ENCODE results near the gene SLC35D1.
"Not testable (repeated sequence)": the region's sequence is repeated elsewhere in the genome, so short reads cannot be mapped to it uniquely, and the experiment has no call there.

SLC35D1 gene

DNA sequence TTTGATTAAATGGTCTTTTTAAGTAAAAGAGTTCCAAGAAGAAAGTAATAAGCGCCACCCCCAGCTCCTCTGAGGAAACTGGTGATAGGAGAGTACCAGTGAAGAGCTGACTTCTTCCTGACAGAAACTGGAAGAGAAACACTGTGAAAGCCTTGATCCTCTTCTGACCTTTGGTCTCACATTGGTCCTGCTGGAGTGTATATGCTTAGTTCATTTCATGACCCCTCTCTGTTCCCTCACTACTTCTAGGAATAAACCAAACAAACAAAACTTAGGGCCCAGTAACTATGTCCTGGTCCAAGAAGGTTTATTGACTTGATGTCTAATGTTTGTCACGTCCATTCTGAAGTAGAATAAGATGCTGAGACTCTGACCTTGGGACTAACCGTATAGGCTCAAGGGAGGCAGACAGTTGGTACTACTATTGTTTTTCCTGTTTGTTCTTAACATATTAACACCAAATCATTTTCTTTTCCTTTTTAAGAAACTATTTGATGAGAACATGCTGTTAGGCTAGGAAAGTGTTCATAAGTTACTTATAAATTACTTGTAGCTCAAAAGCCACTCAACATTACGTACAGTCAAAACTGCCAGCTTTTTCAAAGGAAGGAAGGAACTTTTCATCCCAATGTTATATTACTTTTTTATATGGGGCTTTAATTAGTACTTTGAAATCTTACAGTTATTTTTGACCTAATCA lies 71.2 kb downstream of the SLC35D1 start:
- DNase-seq: no peak

DNA sequence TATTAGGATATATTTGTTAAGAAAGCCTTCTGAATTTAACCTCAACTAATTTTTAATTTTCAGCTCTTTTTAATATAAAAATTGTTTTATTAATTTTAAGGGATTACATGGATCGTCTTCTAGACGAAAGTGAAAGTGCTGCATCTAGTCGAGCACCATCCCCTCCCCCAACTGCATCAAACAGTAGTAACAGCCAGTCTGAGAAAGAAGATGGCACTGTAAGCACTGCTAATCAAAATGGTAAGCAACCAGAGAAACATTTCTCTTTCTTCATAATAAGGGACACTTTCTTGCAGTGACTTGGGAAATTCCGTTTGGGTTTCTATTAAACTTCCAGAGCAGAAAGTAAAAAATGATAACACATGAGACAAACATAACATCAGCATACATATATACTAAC lies 72.3 kb downstream of the SLC35D1 start:
- peak; percentile 74 for DNase-seq

GRCh38 chr1:66980745-66981367 lies 73.1 kb downstream of the SLC35D1 start:
- no peak for DNase-seq

DNA sequence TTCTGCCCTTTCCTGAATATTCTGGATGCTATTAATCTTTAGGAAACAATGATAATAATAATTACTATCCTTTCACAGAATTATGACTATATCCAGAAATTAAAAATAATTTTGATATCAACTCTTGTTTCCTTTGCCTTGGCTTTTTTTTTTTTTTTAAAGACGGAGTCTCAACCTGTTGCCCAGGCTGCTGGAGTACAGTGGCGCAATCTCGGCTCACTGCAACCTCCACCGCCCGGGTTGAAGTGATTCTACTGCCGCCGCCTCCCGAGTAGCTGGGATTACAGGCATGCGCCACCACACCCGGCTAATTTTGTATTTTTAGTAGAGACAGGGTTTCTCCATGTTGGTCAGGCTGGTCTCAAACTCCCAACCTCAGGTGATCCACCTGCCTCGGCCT lies 74.3 kb downstream of the SLC35D1 start:
- DNase-seq: not testable (repeated sequence)

- DNase-seq: no peak
These were observed 75.7 kb downstream of the SLC35D1 start for GRCh38 chr1:66978201-66978600.

- DNase-seq: no peak
These were observed 85.4 kb downstream of the SLC35D1 start for GRCh38 chr1:66968574-66968973.

GRCh38 chr1:66966188-66966873 lies 87.6 kb downstream of the SLC35D1 start:
- DNase-seq: not testable (repeated sequence)

DNA sequence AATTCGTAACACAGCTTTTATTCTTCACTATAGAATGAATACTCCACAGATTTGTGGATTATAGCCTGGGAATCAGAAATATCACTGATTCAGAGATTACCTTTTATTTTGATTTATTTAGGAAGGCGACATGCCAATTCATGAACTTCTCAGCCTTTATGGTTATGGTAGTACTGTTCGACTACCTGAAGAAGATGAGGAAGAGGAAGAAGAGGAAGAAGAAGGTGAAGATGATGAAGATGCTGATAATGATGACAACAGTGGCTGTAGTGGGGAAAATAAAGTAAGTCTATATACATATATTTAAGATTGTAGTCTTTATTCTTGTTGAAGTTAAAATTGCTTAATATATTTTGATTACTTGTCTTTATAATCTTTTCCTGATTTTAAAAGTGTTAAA lies 96.0 kb downstream of the SLC35D1 start:
- no peak for DNase-seq

DNA sequence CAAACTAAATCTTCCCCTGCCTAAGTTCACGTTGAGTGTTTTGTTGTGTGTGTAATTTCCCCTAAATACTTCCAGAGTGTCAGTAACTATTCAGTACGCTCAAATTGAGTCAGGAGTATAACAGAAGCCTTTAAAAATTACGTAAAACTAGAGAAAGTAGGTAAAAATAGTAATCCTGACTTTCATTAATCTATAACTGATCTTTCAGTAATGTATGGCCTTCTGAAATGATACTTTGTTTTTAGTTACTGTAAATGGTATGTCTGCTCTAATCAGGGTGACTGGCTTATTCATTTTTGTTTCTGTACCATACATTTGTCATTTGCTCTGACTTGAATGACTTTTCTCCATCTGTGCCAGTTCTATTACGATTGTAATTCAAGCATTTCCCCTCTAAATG lies 99.7 kb downstream of the SLC35D1 start:
- DNase-seq: no peak

GRCh38 chr1:66951513-66951912 lies 102.4 kb downstream of the SLC35D1 start:
- DNase-seq: no peak

All from CD4-positive, alpha-beta T cell treated with Interleukin-6 for 4 hours (primary cell).